ENCODE data around the gene LAMA2.

DNA sequence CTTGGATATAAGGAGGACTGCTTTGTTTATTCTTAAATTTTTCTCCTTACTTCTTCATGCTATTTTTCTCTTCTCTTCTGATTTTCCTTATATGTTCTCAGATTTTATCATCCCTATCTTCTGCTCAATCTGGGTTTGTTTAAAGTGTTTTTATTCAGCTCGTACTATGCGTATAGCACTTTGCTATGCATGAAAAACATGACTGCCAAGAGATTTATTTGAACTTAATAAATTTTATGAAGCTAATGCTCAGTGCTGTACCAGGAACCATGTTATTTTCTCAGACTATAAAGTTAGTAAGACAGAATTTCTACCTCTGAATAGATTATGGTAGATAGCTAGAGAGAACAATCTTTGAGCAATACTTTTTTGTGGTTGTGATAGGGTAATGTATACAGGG, 305.9 kb downstream of the LAMA2 start:
- TF ChIP-seq EZH2 (IDR thresholded peaks at IDR 0.05) = no peak
- TF ChIP-seq POLR2AphosphoS5 (IDR thresholded peaks at IDR 0.05; ENCODE audit: borderline replicate concordance, low read depth, low read length) = no peak
- no peak for TF ChIP-seq FOXP2 (optimal IDR thresholded peaks at IDR 0.05; ENCODE audit: control extremely low read depth, extremely low read length, insufficient read depth)

Measured in SK-N-MC (cell line).